ENCODE data around the gene OXNAD1. TPM values are rescaled to one million over a fixed set of nuclear protein-coding genes. Genes with fewer than 3 reads are reported as not detected.
A peak's percentile ranks its signal among the peaks of the same experiment; 100 is the strongest.

OXNAD1 gene
- total and polyA plus RNA-seq, 2 of the 13 experiments (the other 11 are each of a cell fraction or from before 2014, with no cell fraction given), result 9.9 to 18.8 TPM

DNA sequence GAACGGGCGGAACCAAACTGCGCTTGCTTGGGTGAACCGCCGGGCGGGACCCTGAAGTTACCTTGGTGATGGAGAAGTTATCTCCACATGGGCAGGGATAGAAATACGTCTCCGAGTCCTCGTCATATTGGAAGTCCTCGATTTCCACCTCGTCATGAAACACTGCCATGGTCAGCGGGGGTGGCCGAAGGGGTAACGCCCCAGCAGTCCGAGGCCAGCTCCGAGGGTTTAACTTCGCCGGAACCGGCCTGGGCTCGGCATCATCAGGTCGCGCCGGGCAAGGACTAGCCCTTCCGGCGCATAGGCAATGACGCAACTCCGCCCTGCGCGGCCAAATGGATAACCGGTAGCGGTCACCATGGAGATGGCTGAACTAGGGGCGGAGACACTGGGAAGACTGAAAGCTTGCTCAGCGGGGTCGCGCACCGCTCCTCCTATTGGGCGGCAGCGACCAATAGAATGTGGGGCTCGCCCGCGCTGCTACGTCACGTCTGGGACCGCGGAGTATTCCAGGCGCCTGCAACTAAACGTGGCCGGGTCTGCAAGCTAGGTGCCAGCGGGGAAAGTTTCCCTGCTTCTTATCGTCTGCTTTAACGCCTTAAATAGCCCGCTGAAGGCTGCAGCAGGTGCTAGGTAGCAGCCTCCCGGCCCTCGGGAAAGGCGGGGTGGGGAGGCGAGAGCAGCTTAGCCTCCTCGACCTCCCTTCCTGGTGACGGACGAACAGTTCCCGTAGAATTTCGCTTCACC lies at the start of gene OXNAD1, which contains the start of gene DPH3 (continued):
- TF ChIP-seq PRDM4 (CRISPR knock-in tag; IDR thresholded peaks at IDR 0.05; ENCODE audit: borderline replicate concordance), result no peak
- TF ChIP-seq TBX3 (IDR thresholded peaks at IDR 0.05; ENCODE audit: borderline replicate concordance), result no peak
- no peak for TF ChIP-seq PLRG1 (conservative IDR thresholded peaks at IDR 0.05)
- peak; percentile 17; the same call in 1 of the 2 replicates for TF ChIP-seq ZFP90 (CRISPR knock-in tag; IDR thresholded peaks at IDR 0.05; ENCODE audit: borderline replicate concordance)
- no peak for TF ChIP-seq SRSF9 (IDR thresholded peaks at IDR 0.05; ENCODE audit: borderline replicate concordance, insufficient read depth, low read depth, low read length, poor library complexity, severe bottlenecking)
- TF ChIP-seq HOMEZ (CRISPR knock-in tag; IDR thresholded peaks at IDR 0.05; ENCODE audit: low read depth), result peak; percentile 65
- TF ChIP-seq, protein P1, sequence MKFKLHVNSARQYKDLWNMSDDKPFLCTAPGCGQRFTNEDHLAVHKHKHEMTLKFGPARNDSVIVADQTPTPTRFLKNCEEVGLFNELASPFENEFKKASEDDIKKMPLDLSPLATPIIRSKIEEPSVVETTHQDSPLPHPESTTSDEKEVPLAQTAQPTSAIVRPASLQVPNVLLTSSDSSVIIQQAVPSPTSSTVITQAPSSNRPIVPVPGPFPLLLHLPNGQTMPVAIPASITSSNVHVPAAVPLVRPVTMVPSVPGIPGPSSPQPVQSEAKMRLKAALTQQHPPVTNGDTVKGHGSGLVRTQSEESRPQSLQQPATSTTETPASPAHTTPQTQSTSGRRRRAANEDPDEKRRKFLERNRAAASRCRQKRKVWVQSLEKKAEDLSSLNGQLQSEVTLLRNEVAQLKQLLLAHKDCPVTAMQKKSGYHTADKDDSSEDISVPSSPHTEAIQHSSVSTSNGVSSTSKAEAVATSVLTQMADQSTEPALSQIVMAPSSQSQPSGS (CRISPR knock-in tag; IDR thresholded peaks at IDR 0.05), result peak; percentile 87
- no peak for TF ChIP-seq SNRNP70 (IDR thresholded peaks at IDR 0.05; ENCODE audit: low read depth, low read length)
- TF ChIP-seq RAD21 (CRISPR knock-in tag; IDR thresholded peaks at IDR 0.05), result 0 out of 2 replicates have a peak, but pooled peaks have one; percentile 13
- peak; percentile 49; the same call in 1 of the 2 replicates for TF ChIP-seq NR0B2 (CRISPR knock-in tag; IDR thresholded peaks at IDR 0.05)
- peak; percentile 88 to 95 for TF ChIP-seq POLR2A (IDR thresholded peaks at IDR 0.05; ENCODE audit: insufficient read depth in 1 of 2, low read depth in 2 of 2, low read length in 2 of 2)
- TF ChIP-seq GATAD2A (CRISPR knock-in tag; IDR thresholded peaks at IDR 0.05), result no peak
- no peak for TF ChIP-seq ZNF136 (CRISPR knock-in tag; IDR thresholded peaks at IDR 0.05; ENCODE audit: low read depth)
- no peak; the same call in none of the 2 replicates for TF ChIP-seq MXD1 (CRISPR knock-in tag; IDR thresholded peaks at IDR 0.05)
- no peak for TF ChIP-seq ZNF883 (CRISPR knock-in tag; IDR thresholded peaks at IDR 0.05; ENCODE audit: not compliant biosample characterization)
- no peak; the same call in 1 of the 2 replicates for TF ChIP-seq WIZ (CRISPR knock-in tag; IDR thresholded peaks at IDR 0.05)
- no peak for TF ChIP-seq SSRP1 (CRISPR knock-in tag; IDR thresholded peaks at IDR 0.05)
- no peak for TF ChIP-seq NCOA1 (CRISPR knock-in tag; IDR thresholded peaks at IDR 0.05)
- no peak for TF ChIP-seq ZNF367 (CRISPR knock-in tag; IDR thresholded peaks at IDR 0.05; ENCODE audit: borderline replicate concordance)
- TF ChIP-seq, protein P2, sequence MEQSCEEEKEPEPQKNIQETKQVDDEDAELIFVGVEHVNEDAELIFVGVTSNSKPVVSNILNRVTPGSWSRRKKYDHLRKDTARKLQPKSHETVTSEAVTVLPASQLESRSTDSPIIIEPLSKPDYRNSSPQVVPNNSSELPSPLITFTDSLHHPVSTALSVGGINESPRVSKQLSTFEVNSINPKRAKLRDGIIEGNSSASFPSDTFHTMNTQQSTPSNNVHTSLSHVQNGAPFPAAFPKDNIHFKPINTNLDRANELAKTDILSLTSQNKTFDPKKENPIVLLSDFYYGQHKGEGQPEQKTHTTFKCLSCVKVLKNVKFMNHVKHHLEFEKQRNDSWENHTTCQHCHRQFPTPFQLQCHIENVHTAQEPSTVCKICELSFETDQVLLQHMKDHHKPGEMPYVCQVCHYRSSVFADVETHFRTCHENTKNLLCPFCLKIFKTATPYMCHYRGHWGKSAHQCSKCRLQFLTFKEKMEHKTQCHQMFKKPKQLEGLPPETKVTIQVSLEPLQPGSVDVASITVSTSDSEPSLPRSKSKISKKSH (CRISPR knock-in tag; IDR thresholded peaks at IDR 0.05; ENCODE audit: borderline replicate concordance), result peak; percentile 88; the same call in 1 of the 2 replicates

All from HepG2 (cell line).